GM23248 (cell line): ENCODE results near the gene SKAP1.

Experiments used
- EZH2 ChIP-seq: fragments of 200-600 bp; sonication (generic); IDR thresholded peaks from 2 replicates; pipeline ENCODE4 v1.6.1; 2018; ENCODE audit warnings: antibody characterized with exemption, mild to moderate bottlenecking; ENCODE audit not compliant: insufficient read depth, poor library complexity, severe bottlenecking
- EZH2phosphoT487 ChIP-seq: fragments of 200-600 bp; sonication (generic); IDR thresholded peaks from 2 replicates; pipeline ENCODE4 v1.6.1; 2018; ENCODE audit warnings: antibody characterized with exemption, moderate library complexity, mild to moderate bottlenecking, low read depth; ENCODE audit not compliant: insufficient read depth

- TF ChIP-seq EZH2phosphoT487 (no peak), EZH2 (no peak)
Measured at GRCh38 chr17:48225725-48226567, 204.1 kb downstream of the SKAP1 start.
